ENCODE results near the gene LRRC38.

Gene LRRC38

GRCh38 chr1:13560541-13560940 is 46.7 kb upstream of the LRRC38 start (continued):
- TF ChIP-seq PRDM6 (tag by site-specific recombination; IDR thresholded peaks at IDR 0.05), result no peak
- no peak for TF ChIP-seq HIC1 (tag by site-specific recombination; IDR thresholded peaks at IDR 0.05)

GRCh38 chr1:13556224-13556764 is 42.5 kb upstream of the LRRC38 start:
- TF ChIP-seq ZNF530 (tag by site-specific recombination; IDR thresholded peaks at IDR 0.05; ENCODE audit: low read depth), result no peak
- no peak for TF ChIP-seq PRDM6 (tag by site-specific recombination; IDR thresholded peaks at IDR 0.05)
- TF ChIP-seq ZNF394 (tag by site-specific recombination; IDR thresholded peaks at IDR 0.05; ENCODE audit: borderline replicate concordance), result no peak
- TF ChIP-seq ZNF391 (tag by site-specific recombination; IDR thresholded peaks at IDR 0.05; ENCODE audit: borderline replicate concordance, low read depth), result no peak
- TF ChIP-seq SETDB1 (IDR thresholded peaks at IDR 0.05; ENCODE audit: insufficient read length, low read length), result peak; percentile 79
- no peak for TF ChIP-seq ZNF302 (tag by site-specific recombination; IDR thresholded peaks at IDR 0.05; ENCODE audit: low read depth)
- no peak for TF ChIP-seq ZNF629 (tag by site-specific recombination; IDR thresholded peaks at IDR 0.05)
- TF ChIP-seq ZNF837 (tag by site-specific recombination; IDR thresholded peaks at IDR 0.05), result no peak
- TF ChIP-seq TRIM28 (IDR thresholded peaks at IDR 0.05; ENCODE audit: borderline replicate concordance, low read length), result peak; percentile 82
- no peak for TF ChIP-seq ATF2 (tag by site-specific recombination; IDR thresholded peaks at IDR 0.05; ENCODE audit: low read depth)
- no peak for TF ChIP-seq PRDM2 (tag by site-specific recombination; IDR thresholded peaks at IDR 0.05; ENCODE audit: borderline replicate concordance)
- TF ChIP-seq ZFP41 (tag by site-specific recombination; IDR thresholded peaks at IDR 0.05; ENCODE audit: borderline replicate concordance), result no peak
- POLR2A ChIA-PET, result no interaction called here
- H3K4me1 ChIP-seq (ENCODE audit: control insufficient read depth, insufficient read depth, low read length), result no peaks in the 10 kb centered on the region

More at GRCh38 chr1:13556224-13556764, 42.5 kb upstream of the LRRC38 start:
- Histone ChIP-seq H3K9me3 (ENCODE audit: control insufficient read depth, insufficient read depth, low read depth, low read length) (no peaks in the 10 kb centered on the region), H3K27ac (ENCODE audit: extremely low read depth, low read depth, low read length) (no peak overlapping the region), H3K4me3 (ENCODE audit: low read depth, low read length) (no peak overlapping the region), H3K36me3 (ENCODE audit: control insufficient read depth in 2 of 2, insufficient read depth in 1 of 2, low read length in 2 of 2) (no peaks in the 10 kb centered on the region)
- CTCF ChIA-PET, result no interaction called here

Measured in HEK293 (cell line).